Activated B cell treated with CpG ODN at 0.5 μM for 24 hours (primary cell): ENCODE results near the gene MXI1. TPM values are rescaled to one million over a fixed set of nuclear protein-coding genes. Genes with fewer than 3 reads are reported as not detected.

Experiments used
- ATAC-seq: fragments of 200-7000 bp; cut with Tn5 transposase; one replicate; pipeline ENCODE4 v1.10.0; 2021; ENCODE audit warnings: low read depth, mild to moderate bottlenecking, moderate library complexity
- CTCF ChIA-PET: fragments of 350-600 bp; sonication (Branson Sonifier 250); formaldehyde crosslinking; loops from one replicate; lab custom pipeline; 2021; ENCODE audit warnings: antibody characterized with exemption; lab: Charles Lee
- POLR2A ChIA-PET: fragments of 350-600 bp; sonication (Branson Sonifier 250); formaldehyde crosslinking; loops from one replicate; lab custom pipeline; 2021; ENCODE audit warnings: antibody characterized with exemption; lab: Charles Lee
- DNase-seq: peaks from one replicate; pipeline ENCODE4 v3.0.0; 2022
- H3K27ac Mint-ChIP-seq: one replicate; pipeline ENCODE4 v1.8.0; 2020; ENCODE audit warnings: mixed read lengths
- H3K27me3 Mint-ChIP-seq: one replicate; pipeline ENCODE4 v1.8.0; 2021; ENCODE audit warnings: mixed read lengths
- H3K36me3 Mint-ChIP-seq: one replicate; pipeline ENCODE4 v1.8.0; 2021; ENCODE audit warnings: low read depth, mixed read lengths
- H3K4me1 Mint-ChIP-seq: one replicate; pipeline ENCODE4 v1.8.0; 2021; ENCODE audit warnings: mixed read lengths
- H3K4me3 Mint-ChIP-seq: one replicate; pipeline ENCODE4 v1.8.0; 2020; ENCODE audit warnings: mild to moderate bottlenecking, mixed read lengths
- H3K9me3 Mint-ChIP-seq: one replicate; pipeline ENCODE4 v1.8.0; 2020; ENCODE audit warnings: mixed read lengths
- intact Hi-C: fragments of 100-400 bp; cut with micrococcal nuclease; formaldehyde crosslinking; loops from one replicate; pipeline ENCODE4 v1.15.1; 2024
- total RNA-seq: library from RNA; stranded (reverse); gene quantifications from 2 replicates; pipeline ENCODE4 v1.2.3, GENCODE V29; 2022
- TF ChIP-seq, protein P1 (sequence below): fragments of 200-600 bp; IDR thresholded peaks from one replicate; pipeline ENCODE4 v1.8.0; 2022; ENCODE audit warnings: antibody characterized with exemption, mild to moderate bottlenecking

Gene MXI1
- total RNA-seq, 1 donor from 2014 or later = 8.5 TPM

DNA sequence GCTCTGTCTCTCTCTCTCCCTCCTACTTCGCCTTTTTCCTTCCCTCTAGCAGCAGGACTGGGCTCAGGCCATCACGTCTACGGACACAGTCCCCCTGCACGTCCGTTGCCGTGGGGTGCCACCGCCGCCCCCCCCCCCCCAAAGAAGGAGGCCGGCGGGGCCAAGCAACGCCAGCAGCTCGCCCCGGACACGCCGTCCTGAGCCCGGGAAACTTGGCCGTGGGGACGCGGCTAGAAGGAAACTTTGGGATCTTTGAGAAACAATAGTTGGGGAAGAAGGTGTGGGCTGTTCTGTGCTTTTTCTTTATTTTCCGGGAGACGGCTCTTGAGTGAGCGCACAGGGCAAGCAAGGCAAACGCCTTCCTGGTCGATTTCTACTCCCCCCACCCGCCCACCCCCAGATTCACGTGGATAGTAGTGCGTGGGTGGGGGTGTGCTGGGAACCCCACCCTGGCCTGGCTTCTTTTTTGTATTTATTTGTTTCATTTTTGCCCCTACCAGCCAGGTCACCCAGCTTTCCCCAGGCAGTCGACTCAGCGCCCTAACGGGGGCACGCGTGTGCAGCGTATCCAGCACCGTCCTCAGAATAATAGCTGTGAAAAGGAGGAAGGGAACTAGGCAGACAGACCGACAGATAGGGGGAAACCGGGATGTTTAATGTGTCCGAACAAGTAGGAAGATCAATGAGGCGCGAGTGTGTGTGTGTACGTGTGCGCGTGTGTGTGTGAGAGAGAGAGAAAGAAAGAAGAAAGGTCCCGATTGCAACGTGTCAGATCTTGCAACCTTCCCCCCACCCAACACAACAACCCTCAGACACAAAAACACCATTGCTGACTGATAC is 1.4 kb downstream of the MXI1 start:
- peak overlapping the region; percentile 82 for H3K27ac Mint-ChIP-seq
- CTCF ChIA-PET = interaction anchor here (0.7 to 6.0 kb wide), 5 partner anchors 12 to 71 kb away, joined by 3 to 42 read pairs (median 20); no protein-coding TSS in a partner anchor
- H3K9me3 Mint-ChIP-seq = no peaks in the 10 kb centered on the region
- peaks cover 2% of the 10 kb centered on the region for H3K36me3 Mint-ChIP-seq
- POLR2A ChIA-PET = interaction anchor here (0.6 to 7.6 kb wide), 16 partner anchors 12 to 295 kb away, joined by 3 to 64 read pairs (median 4); partner anchors contain the start of gene ADD3
- DNase-seq (peak; percentile 21), ATAC-seq (no peak)
- H3K27me3 Mint-ChIP-seq = peaks cover 4% of the 10 kb centered on the region
- intact Hi-C loops = loop anchor here (1.0 to 5.0 kb wide), 4 partner anchors 72 to 663 kb away; partner anchors contain the start of genes PDCD4 and SMC3
- H3K4me3 Mint-ChIP-seq = peak overlapping the region; percentile 96
- TF ChIP-seq, protein P1, sequence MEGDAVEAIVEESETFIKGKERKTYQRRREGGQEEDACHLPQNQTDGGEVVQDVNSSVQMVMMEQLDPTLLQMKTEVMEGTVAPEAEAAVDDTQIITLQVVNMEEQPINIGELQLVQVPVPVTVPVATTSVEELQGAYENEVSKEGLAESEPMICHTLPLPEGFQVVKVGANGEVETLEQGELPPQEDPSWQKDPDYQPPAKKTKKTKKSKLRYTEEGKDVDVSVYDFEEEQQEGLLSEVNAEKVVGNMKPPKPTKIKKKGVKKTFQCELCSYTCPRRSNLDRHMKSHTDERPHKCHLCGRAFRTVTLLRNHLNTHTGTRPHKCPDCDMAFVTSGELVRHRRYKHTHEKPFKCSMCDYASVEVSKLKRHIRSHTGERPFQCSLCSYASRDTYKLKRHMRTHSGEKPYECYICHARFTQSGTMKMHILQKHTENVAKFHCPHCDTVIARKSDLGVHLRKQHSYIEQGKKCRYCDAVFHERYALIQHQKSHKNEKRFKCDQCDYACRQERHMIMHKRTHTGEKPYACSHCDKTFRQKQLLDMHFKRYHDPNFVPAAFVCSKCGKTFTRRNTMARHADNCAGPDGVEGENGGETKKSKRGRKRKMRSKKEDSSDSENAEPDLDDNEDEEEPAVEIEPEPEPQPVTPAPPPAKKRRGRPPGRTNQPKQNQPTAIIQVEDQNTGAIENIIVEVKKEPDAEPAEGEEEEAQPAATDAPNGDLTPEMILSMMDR = no peak
- peaks cover 42% of the 10 kb centered on the region for H3K4me1 Mint-ChIP-seq

DNA sequence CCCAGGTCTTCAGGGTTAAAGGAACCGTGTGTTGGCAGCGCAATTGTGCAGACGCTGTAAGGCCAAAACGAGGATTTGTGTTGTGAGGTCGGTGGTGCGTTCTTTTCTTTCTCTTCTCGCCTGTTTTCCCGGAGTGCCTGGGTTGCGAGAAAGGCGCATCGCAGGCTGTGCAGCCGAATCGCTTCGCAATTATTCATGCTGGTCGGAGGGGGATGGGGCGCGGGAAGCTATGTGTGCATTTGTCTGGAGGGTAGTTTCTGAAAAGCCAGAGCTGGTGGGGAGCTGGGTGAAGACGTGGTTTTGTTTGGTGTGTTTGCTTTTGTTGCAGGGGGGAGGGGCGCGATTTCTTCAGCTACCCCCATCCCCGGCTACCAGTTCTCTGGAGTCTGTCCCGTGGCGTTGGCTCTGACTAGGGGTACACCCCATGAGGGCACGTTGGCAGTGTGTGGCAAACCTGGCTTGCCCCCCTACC is 2.1 kb downstream of the MXI1 start:
- DNase-seq (peak; percentile 42), ATAC-seq (peak; percentile 4)
- CTCF ChIA-PET = interaction anchor here (4.5 to 6.0 kb wide), 3 partner anchors 11 to 71 kb away, joined by 20 to 42 read pairs (median 40); no protein-coding TSS in a partner anchor
- H3K4me3 Mint-ChIP-seq = peak overlapping the region; percentile 96
- H3K4me1 Mint-ChIP-seq = peaks cover 48% of the 10 kb centered on the region
- TF ChIP-seq, protein P1 = no peak
- peaks cover 2% of the 10 kb centered on the region for H3K36me3 Mint-ChIP-seq
- no peaks in the 10 kb centered on the region for H3K9me3 Mint-ChIP-seq
- intact Hi-C loops = loop anchor here (1.0 to 5.0 kb wide), 4 partner anchors 72 to 663 kb away; partner anchors contain the start of genes PDCD4 and SMC3
- H3K27me3 Mint-ChIP-seq = peaks cover 4% of the 10 kb centered on the region
- H3K27ac Mint-ChIP-seq = peak overlapping the region; percentile 82
- POLR2A ChIA-PET = interaction anchor here (0.6 to 7.6 kb wide), 9 partner anchors 12 to 202 kb away, joined by 3 to 64 read pairs (median 9); partner anchors contain the start of gene ADD3

DNA sequence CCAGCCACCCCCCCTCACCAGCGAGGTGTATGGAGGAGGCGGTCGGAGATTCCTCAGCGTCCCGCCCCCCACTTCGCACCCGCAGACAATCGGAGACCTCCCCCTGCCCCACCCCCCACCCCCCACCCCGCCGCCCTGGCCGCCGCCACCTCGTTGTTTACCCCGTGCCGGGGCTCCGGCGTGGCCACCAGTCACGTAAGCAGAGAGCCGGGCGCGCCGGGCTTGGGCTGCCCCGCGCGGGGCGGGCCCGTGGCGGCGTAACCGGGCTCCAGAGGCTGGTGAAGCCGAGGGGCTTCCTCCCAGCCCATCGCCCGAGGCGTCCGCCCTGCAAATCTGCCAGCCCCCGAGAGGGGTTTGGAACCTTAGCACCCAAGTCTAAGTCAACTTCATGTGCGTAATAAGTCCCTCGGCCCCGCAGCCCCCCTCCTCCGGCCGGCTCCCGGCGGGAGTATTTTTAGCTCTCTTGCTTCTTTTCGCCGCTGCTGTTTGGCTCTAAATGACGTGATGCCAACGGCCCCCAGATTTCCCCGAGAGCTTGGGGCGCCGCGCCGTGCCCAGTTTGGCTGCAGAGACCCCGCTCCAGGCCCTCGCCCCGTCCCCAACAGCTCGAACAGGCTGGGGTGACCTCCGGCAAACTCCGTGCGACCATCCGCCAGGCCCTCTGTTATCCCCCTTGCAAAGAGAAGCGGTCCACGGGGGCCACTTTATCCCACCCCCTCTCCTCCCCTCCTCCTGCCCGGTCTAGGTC is 2.7 kb downstream of the MXI1 start:
- peaks cover 51% of the 10 kb centered on the region for H3K4me1 Mint-ChIP-seq
- POLR2A ChIA-PET = interaction anchor here (0.5 to 7.6 kb wide), 19 partner anchors 11 to 735 kb away, joined by 3 to 64 read pairs (median 5); partner anchors contain the start of genes ADD3 and SMNDC1

GRCh38 chr10:110210674-110211464 is 3.5 kb downstream of the MXI1 start:
- Mint-ChIP-seq H3K27ac (peak overlapping the region; percentile 79), H3K4me3 (peak overlapping the region; percentile 87), H3K9me3 (no peaks in the 10 kb centered on the region), H3K4me1 (peaks cover 55% of the 10 kb centered on the region), H3K36me3 (peaks cover 2% of the 10 kb centered on the region), H3K27me3 (peaks cover 2% of the 10 kb centered on the region)
- TF ChIP-seq, protein P1 = no peak
- ATAC-seq = peak; percentile 73
- intact Hi-C loops = loop anchor here (1.0 to 5.0 kb wide), 7 partner anchors 15 to 709 kb away; partner anchors contain the start of gene ADD3
- POLR2A ChIA-PET = interaction anchor here (0.5 to 7.6 kb wide), 20 partner anchors 10 to 734 kb away, joined by 3 to 64 read pairs (median 6); partner anchors contain the start of genes SMNDC1 and XPNPEP1
- DNase-seq = peak; percentile 84
- CTCF ChIA-PET = interaction anchor here (1.5 to 6.0 kb wide), 5 partner anchors 10 to 73 kb away, joined by 3 to 42 read pairs (median 17); no protein-coding TSS in a partner anchor

More for the DNA sequence above, 2.7 kb downstream of the MXI1 start:
- peak; percentile 11 for ATAC-seq
- H3K4me3 Mint-ChIP-seq = peak overlapping the region; percentile 96
- no peaks in the 10 kb centered on the region for H3K9me3 Mint-ChIP-seq
- peak; percentile 41 for DNase-seq
- CTCF ChIA-PET = interaction anchor here (1.5 to 6.0 kb wide), 5 partner anchors 10 to 72 kb away, joined by 4 to 42 read pairs (median 20); no protein-coding TSS in a partner anchor
- H3K27ac Mint-ChIP-seq = peak overlapping the region; percentile 82
- peaks cover under 1% of the 10 kb centered on the region for H3K27me3 Mint-ChIP-seq
- intact Hi-C loops = loop anchor here (1.0 to 5.0 kb wide), 9 partner anchors 53 to 662 kb away; partner anchors contain the start of genes ADD3, PDCD4 and SMC3
- TF ChIP-seq, protein P1 = no peak
- peaks cover 2% of the 10 kb centered on the region for H3K36me3 Mint-ChIP-seq
